Measurements from ENCODE around the gene PRSS1.
"Not testable (repeated sequence)": the region's sequence is repeated elsewhere in the genome, so short reads cannot be mapped to it uniquely, and the experiment has no call there.

- TF ChIP-seq POLR2AphosphoS5 (IDR thresholded peaks at IDR 0.05; ENCODE audit: low read depth, low read length); POLR2A (IDR thresholded peaks at IDR 0.05; ENCODE audit: low read depth, low read length); TAF1 (IDR thresholded peaks at IDR 0.05; ENCODE audit: borderline replicate concordance, low read depth, low read length): not testable (repeated sequence)
Measured at GRCh38 chr7:142741932-142742331, 7.3 kb upstream of the PRSS1 start.
